ENCODE measurements around the gene PDGFC.

Gene PDGFC

GRCh38 chr4:156779774-156780173 is 191.8 kb downstream of the PDGFC start:
- no peak for DNase-seq (ENCODE audit: low read depth)

GRCh38 chr4:156779042-156779441 is 192.6 kb downstream of the PDGFC start:
- no peak for DNase-seq (ENCODE audit: low read depth)

- no peak for DNase-seq (ENCODE audit: low read depth)
Measured at GRCh38 chr4:156778606-156779005, 193.0 kb downstream of the PDGFC start.

GRCh38 chr4:156778093-156778492 is 193.5 kb downstream of the PDGFC start:
- DNase-seq (ENCODE audit: low read depth): no peak

- DNase-seq (ENCODE audit: low read depth): no peak
Measured at GRCh38 chr4:156775813-156776212, 195.8 kb downstream of the PDGFC start.

DNA sequence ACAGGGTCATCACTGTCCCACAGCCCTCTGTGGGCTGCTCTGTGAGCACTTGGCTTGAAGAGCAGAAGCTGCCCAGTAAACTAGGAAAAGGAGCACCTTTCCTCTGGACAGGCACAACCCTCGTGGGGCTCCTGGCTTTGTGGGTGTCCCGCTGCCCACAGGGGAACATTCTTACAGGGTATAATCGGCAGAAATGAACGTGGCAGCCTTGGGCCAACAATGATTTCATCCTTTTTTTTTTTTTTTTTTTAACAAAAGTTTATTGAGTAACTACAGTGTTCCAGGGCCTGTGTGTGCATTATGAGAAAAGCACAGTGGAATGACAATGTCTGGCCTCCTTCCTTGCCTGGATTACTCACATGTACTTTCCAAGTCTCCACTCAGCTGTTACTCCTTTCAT is 197.2 kb downstream of the PDGFC start:
- DNase-seq (ENCODE audit: low read depth): no peak

DNA sequence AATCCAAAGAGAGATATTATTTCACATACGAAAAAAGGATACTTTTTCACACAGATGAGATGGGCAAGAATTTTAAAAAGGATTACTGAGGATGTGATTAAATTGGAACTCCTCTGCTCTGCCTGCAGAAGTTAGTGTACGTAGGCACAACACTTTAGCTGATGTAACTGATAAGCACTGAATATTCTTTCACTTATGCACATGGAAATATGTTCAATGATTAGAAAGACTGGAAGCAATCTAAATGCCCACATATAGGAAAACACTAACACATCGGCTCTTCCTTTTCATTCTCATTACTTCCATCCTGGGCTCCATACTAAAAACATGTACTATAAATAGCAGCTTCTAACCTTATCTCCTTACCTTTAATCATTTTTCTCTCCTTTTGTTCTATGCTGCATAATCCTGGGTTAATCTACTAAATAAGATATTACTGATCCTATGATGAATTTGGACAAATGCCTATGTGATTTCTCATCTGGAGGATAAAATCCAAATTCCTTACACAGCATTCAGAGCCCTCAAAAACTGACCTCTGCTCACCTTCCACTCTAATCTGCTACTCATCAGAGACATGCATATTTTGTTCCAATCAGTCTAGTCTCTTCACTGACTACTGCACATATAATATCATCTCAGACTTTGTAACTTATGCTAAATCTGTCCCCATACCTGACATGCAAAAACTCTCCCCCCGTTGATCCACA is 197.8 kb downstream of the PDGFC start:
- no peak for DNase-seq (ENCODE audit: low read depth)

DNA sequence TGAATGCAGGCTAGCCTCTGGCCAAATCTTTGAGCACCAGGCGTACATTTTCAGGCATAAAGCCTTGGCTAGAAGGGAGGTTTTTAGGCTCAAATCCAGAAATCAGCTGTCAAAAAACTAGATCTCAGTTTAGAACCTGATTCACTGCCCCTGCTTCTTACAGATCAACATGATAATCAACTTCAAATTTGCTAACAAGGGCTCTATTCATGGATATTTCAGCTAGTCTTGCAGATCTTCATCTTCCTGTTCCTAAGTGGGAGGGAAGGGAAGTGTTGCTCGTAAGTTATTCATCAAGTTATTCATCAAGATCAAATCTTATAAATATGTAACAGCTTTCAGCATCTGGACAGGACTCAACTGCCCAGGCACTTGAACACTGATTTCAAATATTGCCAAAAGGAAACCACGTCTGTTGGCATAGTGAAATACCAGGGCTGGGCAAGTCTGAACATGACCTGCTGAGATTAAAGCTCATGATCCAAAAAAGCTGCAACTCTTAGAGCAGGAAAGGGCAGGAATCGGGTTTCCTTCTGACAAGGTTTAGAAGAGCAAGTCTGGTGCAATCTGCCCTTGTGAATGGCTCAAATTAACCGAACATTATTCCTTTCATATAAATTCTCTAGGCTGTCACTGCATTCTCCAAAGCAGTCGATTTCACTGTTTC is 200.3 kb downstream of the PDGFC start:
- no peak for DNase-seq (ENCODE audit: low read depth)

GRCh38 chr4:156770140-156770539 is 201.5 kb downstream of the PDGFC start:
- DNase-seq (ENCODE audit: low read depth): no peak

GRCh38 chr4:156767911-156768415 is 203.6 kb downstream of the PDGFC start:
- DNase-seq (ENCODE audit: low read depth): no peak

DNA sequence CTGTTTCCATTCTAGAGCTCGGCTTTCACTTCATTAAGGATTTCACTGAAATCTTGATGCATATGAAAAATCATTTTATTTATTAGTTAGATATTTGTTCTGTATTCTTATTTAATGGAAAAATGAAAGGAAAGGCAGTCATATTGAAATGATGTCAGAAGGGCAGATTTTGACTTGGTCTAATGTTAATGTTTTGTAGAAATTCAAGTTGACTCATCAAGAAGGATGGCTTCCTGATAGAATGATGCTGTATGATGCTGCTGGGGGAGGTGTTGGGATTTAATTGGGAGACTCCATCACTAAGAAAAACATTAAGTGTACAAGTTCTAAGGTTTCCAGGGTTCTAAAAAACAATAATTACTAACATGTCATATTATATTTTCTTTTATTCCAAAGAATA is 204.8 kb downstream of the PDGFC start:
- DNase-seq (ENCODE audit: low read depth): no peak

DNA sequence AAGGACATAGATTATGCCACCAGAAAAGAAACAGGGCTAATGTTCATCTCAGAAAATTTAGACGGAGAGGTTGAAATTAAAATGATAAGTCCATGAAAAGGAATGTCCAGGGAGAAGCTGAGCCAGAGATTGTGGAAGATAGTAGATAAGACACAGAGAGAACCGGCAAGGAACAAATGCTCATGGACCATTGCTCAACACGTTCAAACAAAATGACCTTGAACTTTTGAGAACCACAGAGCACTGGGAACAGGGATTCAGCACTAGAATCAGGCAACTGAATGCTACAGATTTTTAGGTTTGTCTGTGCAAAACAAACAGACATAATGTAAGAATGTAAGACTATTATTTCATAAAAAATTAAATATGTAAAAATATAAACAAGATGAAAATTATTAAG is 206.3 kb downstream of the PDGFC start:
- DNase-seq (ENCODE audit: low read depth): no peak

DNA sequence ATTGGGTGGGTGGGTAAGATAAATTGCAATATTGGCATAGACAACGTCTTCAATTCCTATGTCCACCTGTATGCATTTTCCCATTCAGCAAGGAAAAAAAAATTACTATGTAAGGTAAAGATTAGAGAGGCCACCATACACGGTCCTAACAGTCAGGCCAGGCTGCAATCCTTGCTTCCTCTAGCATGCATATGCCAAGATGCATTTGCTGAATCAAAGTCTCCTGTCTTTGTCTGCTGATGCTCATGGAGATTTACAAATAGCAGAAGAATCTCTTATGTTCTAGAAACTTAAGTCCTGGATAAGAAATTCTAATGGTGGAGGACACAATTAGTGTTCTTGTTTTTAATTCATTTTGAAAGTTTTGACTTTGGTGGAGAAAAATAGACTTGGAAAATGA is 206.8 kb downstream of the PDGFC start:
- no peak for DNase-seq (ENCODE audit: low read depth)

DNA sequence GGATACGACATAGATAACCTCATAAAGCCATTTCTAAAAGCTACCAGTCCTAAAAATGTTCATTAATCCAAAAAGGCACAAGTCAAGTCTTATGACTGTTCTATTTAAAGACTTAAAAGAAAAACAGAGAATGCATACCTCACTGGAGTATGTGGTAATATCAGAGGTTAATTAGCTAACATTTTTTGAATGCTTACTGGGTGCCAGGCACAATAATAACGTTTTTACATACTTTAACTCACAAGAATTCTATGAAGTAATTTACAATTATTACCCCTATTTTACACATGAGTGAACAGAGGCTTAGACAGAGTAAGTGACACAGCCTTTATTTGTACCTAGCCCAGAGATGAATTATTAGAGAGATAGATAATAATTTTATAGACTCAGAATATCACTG is 207.5 kb downstream of the PDGFC start:
- no peak for DNase-seq (ENCODE audit: low read depth)

DNA sequence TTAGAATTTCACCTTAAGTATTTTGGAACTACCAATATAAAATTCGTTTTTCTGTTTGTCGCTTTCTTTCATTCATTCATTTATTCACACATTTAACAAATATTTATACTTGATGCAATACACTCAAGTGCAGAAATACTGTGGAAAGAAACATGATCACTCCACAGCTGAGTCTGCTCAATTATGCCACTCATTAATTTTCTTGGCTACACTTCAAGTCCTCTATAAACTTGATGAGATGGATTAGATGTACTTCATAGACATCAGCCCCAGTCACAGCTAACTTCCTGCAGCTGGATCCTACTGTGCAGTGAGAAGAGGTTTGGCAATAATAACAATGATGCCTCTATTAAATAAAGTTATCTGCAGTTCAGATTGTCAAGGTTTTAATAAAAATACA is 208.1 kb downstream of the PDGFC start:
- DNase-seq (ENCODE audit: low read depth): no peak

DNA sequence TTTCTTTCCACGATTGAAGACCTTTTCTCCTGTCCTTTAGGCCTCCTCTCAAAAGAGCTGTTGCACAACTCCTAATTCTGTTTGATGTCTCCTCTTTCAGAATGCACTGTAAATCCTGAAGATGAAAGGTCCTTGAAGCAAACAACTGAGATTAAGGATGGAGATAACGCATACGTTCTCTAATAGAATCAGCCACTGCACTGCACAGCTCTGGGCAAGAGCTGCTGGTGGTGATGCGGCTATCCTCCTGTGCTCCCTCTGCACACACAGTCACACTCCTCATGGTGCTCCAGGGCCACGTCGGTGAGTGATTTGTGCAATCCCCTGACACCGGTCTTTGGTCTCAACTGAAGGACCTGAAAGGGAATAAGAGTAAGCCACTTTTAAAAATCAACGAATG is 208.7 kb downstream of the PDGFC start:
- DNase-seq (ENCODE audit: low read depth): no peak

DNA sequence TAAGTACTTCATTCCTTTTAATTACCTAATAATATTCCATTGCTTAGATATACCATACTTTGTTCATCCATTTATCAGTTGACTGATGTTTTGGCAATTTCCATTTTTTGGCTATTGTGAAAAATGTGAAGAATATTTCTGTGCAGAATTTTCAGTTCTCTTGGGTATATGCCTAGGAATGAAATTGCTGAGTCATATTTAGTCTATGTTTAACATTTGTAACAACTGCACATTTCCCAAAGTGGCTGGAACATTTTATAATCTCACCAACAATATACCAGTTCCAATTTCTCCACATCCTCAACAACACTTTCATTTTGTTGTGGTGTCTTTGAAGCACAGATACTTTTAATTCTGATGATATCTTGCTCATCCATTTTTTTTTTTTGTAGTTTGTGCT is 215.5 kb downstream of the PDGFC start:
- no peak for DNase-seq (ENCODE audit: low read depth)

DNA sequence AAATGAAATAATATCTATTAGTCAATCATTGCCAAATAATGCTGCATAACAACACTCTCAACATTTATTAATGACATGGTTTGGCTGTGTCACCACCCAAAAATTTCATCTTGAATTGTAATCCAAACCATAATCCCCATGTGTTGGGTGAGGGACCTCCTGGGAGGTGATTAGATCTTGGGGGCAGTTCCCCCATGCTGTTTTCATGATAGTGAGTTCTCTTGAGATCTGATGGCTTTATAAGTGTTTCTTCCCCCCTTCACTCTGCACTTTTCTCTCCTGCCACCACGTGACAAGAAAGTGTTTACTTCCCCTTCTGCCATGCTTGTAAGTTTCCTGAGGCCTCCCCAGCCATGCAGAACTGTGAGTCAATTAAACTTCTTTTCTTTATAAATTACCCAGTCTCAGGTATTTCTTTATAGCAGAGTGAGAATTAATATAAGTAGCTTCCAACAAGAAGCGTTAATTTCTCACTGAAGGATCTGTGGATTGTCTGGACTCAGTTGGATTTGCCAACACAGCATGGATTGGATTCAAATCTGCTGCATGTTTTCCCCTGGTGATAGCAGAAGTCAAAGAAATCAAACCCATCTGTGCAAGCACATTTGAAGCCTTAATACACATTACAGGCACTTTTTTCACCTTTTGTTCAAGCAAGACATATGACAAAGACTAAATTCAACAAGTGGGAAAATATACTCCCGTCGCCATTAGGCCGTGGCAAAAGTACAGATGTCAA is 216.6 kb downstream of the PDGFC start:
- no peak for DNase-seq (ENCODE audit: low read depth)

- no peak for DNase-seq (ENCODE audit: low read depth)
Measured at GRCh38 chr4:156751486-156751885, 220.1 kb downstream of the PDGFC start.

DNA sequence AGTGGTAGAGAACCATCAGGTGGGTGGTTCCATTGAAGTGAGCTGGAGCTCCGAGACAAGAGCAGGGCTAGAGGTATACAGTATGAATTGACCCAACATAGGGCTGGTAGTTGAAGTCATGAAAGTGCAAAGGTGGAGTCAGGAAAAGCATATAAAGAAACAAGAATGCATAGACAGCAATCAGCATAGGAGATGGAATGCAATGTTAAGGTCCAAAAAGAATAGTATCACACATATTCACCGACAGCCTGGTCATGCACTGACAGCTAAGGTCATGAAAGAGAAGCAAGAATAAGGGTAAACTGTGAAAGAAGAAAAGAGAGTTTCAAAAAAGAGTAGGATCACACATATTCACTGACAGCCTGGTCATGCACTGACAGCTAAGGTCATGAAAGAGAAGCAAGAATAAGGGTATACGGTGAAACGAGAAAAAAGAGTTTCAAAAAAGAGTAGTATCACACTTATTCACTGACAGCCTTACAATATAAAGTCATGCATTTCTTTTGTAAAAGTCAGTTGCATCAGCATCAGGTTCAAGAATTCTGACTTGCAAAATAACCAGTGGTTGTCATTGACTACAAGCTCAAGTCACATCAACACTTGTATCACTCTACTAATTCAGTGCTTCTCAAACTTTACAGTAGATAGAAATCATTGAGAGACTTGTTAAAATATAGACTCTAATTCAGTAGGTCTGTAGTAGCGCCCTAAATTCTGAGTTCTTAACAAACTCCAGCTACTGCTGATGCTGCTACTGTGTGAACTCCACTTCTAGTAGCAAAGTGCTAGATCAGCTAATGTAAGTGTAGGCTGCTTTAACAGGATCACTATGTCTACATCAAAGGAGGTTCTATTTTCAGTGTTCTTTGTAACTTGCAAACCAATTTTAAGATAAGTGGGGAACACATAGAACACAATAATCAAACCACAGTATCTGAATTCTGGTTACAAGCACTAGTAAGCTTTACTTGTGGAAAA is 221.9 kb downstream of the PDGFC start:
- no peak for DNase-seq (ENCODE audit: low read depth)

DNA sequence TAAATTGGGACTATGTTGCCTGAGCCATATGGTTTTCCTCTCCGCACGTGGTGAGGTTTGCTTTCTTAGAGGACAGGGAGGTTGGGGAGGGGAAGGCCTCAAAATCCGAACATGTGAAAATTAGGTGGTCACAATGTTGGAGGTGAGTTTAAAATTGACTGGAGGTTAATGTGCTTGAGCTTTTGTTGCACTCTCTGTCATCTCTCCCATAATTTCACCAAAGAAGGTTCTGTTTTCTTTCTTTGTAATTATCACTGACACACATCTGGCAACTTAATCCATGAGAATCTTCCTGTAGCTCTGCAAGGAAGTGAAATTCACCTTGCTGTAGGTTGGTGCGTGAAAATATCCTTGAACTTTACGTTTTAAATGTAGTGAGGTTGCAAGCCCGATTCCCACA is 225.5 kb downstream of the PDGFC start:
- no peak for DNase-seq (ENCODE audit: low read depth)

DNA sequence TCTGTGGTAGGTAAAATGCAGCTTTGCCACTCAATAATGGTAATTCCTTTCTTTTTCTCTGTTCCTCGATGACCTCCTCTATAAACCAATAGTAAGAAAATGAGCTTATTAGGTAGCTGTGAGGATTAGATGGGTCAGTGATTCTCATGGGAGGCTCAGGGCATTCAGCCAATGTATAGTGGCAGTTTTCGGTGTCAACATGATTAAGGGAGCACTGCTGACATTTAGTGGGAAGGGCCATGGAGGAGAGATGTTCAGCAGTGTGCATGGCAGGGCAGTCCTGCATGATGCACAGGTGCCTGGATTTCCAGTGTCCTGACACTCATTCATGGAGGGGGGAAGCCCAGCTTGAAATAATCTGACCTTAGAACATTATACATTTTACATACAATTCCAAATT is 232.8 kb downstream of the PDGFC start:
- DNase-seq (ENCODE audit: low read depth): no peak

All from stimulated activated CD4-positive, alpha-beta T cell treated with anti-CD3 and anti-CD28 coated beads, Interleukin-2, amount 100 ng/mL, for 4 hours (primary cell).